ENCODE data around the gene PIP5K1B.

DNA sequence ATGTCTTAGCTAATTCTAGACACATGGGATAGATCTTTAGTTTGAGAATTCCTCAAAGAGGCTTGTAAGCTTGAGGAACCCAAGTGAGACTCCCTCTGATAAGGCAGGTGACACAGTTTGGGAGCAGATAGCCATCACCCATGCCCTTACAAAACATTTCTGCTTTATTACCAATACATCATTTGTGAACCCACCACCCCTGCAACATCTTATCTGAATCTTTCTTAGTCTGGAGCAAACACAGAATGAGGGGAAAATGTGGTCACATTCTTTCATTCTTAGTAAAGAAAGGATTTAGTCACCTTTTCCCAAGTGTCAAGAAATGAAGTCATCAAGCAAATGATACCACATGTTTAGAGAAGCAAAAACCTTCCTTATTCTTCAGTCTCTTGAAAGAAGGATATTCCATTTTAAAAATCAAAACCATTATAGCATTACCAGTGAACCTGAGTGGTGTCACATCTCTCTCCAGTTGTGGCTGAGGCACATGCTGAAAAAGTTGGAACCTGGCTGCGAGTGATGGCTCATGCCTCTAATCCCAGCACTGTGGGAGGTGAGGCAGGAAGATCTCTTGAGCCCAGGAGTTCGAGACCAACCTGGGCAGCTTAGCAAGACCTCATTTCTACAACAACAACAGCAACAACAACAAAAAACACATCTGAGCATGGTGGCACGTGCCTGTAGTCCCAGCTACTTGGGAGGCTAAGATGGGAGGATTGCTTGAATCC lies 243.0 kb downstream of the PIP5K1B start:
- TF ChIP-seq, protein P1, sequence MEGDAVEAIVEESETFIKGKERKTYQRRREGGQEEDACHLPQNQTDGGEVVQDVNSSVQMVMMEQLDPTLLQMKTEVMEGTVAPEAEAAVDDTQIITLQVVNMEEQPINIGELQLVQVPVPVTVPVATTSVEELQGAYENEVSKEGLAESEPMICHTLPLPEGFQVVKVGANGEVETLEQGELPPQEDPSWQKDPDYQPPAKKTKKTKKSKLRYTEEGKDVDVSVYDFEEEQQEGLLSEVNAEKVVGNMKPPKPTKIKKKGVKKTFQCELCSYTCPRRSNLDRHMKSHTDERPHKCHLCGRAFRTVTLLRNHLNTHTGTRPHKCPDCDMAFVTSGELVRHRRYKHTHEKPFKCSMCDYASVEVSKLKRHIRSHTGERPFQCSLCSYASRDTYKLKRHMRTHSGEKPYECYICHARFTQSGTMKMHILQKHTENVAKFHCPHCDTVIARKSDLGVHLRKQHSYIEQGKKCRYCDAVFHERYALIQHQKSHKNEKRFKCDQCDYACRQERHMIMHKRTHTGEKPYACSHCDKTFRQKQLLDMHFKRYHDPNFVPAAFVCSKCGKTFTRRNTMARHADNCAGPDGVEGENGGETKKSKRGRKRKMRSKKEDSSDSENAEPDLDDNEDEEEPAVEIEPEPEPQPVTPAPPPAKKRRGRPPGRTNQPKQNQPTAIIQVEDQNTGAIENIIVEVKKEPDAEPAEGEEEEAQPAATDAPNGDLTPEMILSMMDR (conservative IDR thresholded peaks at IDR 0.05; ENCODE audit: low read depth in 2 of 2): no peak
- no peak for TF ChIP-seq ZNF331 (CRISPR knock-in tag; IDR thresholded peaks at IDR 0.05; ENCODE audit: low read depth)

All from GM23338 (cell line).